CD8-positive, alpha-beta memory T cell (primary cell): Measurements from ENCODE around the gene PRR20B. TPM values are rescaled to one million over a fixed set of nuclear protein-coding genes. Genes with fewer than 3 reads are reported as not detected.
"Not testable (repeated sequence)": the region's sequence is repeated elsewhere in the genome, so short reads cannot be mapped to it uniquely, and the experiment has no call there.

Experiments used
- CTCF ChIA-PET: fragments of 350-600 bp; sonication (Branson Sonifier 250); formaldehyde crosslinking; loops from one replicate; lab custom pipeline; 2021; ENCODE audit warnings: antibody characterized with exemption; lab: Charles Lee
- POLR2A ChIA-PET: fragments of 350-600 bp; sonication (Branson Sonifier 250); formaldehyde crosslinking; loops from one replicate; lab custom pipeline; 2021; ENCODE audit warnings: antibody characterized with exemption; lab: Charles Lee
- DNase-seq, 5 donors: peaks; one replicate each; pipeline versions ENCODE4 v3.0.0 to v3.0.0-alpha.2; 2020 to 2022; ENCODE audit warnings: mixed read lengths in 1 of 5
- H3K27ac ChIP-seq: one replicate; pipeline ENCODE4 v1.7.0; 2013; ENCODE audit warnings: low read depth, mild to moderate bottlenecking, low read length, moderate library complexity
- H3K27me3 ChIP-seq: 2 replicates; pipeline ENCODE4 v1.7.0; 2013; ENCODE audit warnings: low read length, mild to moderate bottlenecking; ENCODE audit not compliant: insufficient read depth, poor library complexity, severe bottlenecking
- H3K36me3 ChIP-seq: 2 replicates; pipeline ENCODE4 v1.7.0; 2013; ENCODE audit warnings: mild to moderate bottlenecking, low read length, moderate library complexity; ENCODE audit not compliant: insufficient read depth
- H3K4me1 ChIP-seq: 2 replicates; pipeline ENCODE4 v1.7.0; 2013; ENCODE audit warnings: mild to moderate bottlenecking, low read length, moderate library complexity; ENCODE audit not compliant: insufficient read depth
- H3K4me3 ChIP-seq: 2 replicates; pipeline ENCODE4 v1.7.0; 2013; ENCODE audit warnings: mild to moderate bottlenecking, low read length
- H3K9me3 ChIP-seq: 2 replicates; pipeline ENCODE4 v1.7.0; 2013; ENCODE audit warnings: mild to moderate bottlenecking, low read length
- H3K27ac Mint-ChIP-seq, 8 donors: one replicate each; pipeline ENCODE4 v1.8.0; 2020 to 2021; ENCODE audit warnings: mixed read lengths in 8 of 8, mild to moderate bottlenecking in 6 of 8, inconsistent platforms in 3 of 8, moderate library complexity in 3 of 8
- H3K27me3 Mint-ChIP-seq, 2 donors: one replicate each; pipeline ENCODE4 v1.8.0; 2020 to 2021; ENCODE audit warnings: mixed read lengths in 2 of 2, mild to moderate bottlenecking in 1 of 2, moderate library complexity in 1 of 2
- H3K36me3 Mint-ChIP-seq, 3 donors: one replicate each; pipeline ENCODE4 v1.8.0; 2020 to 2021; ENCODE audit warnings: mixed read lengths in 3 of 3, inconsistent platforms in 1 of 3, mild to moderate bottlenecking in 1 of 3
- H3K4me1 Mint-ChIP-seq, 3 donors: one replicate each; pipeline ENCODE4 v1.8.0; 2020 to 2021; ENCODE audit warnings: mixed read lengths in 3 of 3, inconsistent platforms in 1 of 3, mild to moderate bottlenecking in 1 of 3
- H3K4me3 Mint-ChIP-seq, 7 donors: one replicate each; pipeline ENCODE4 v1.8.0; 2020 to 2021; ENCODE audit warnings: mixed read lengths in 7 of 7, mild to moderate bottlenecking in 6 of 7, moderate library complexity in 4 of 7, inconsistent platforms in 2 of 7
- H3K9me3 Mint-ChIP-seq, 5 donors: one replicate each; pipeline ENCODE4 v1.8.0; 2020 to 2022; ENCODE audit warnings: mixed read lengths in 5 of 5, mild to moderate bottlenecking in 3 of 5, moderate library complexity in 2 of 5, inconsistent platforms in 1 of 5
- polyA plus RNA-seq: library from polyadenylated mRNA; unstranded; fragments of 300-500 nt; fragmentation: Illumina TruSeq; gene quantifications from one replicate; pipeline ENCODE4 v1.2.3, GENCODE V29; 2021
- total RNA-seq, 2 experiments: library from RNA; stranded (reverse); gene quantifications; one replicate each; pipeline ENCODE4 v1.2.3, GENCODE V29; 2021

The PRR20B gene
- total RNA-seq (not detected), polyA plus RNA-seq (not detected)

DNA sequence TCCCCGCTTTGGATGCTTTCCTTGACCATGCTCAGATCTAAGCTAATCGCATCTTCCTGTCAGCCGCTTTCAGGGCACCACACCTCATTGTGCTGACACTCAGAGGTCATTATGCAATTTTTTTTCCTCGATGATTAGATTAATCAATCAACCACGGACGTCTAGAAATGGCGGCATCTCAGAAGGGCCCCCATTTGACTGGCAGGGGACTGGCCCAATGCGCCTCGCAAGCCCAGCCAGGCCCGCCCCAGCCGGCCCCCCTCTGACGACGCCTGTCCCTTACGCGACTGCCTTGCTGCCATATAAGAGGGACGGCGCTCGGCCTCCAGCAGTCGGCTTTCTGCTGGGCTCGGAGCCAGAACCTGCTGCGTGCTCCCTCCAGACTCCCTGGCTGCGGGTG, at the start of gene PRR20B:
Gene PRR20B, plus strand, starts transcription at position 301 of the 400 bp plus-strand sequence. CDS start 387 bp downstream, outside the sequence.
- H3K36me3 Mint-ChIP-seq, H3K36me3 ChIP-seq, H3K4me1 Mint-ChIP-seq, CTCF ChIA-PET, H3K27me3 Mint-ChIP-seq, H3K4me1 ChIP-seq, H3K9me3 Mint-ChIP-seq, H3K4me3 ChIP-seq, H3K9me3 ChIP-seq, H3K27ac ChIP-seq, DNase-seq, H3K4me3 Mint-ChIP-seq, POLR2A ChIA-PET, H3K27me3 ChIP-seq, H3K27ac Mint-ChIP-seq: not testable (repeated sequence)

DNA sequence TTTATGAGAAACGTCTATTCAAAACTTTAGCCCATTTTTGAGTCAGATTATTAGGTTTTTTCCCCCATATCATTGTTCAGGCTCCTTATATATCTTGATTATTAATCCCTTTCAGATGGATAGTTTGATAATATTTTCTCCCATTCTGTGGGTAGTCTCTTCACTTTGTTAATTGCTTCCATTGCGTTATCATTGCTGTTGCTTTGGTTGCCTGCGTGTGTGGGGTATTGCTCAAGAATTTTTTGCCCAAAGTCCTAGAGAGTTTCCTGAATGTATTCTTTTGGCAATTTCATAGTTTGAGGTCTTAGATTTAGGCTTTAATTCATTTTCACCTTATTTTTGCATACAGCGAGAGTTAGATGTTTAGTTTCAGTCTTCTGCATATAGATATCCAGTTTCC, 32.3 kb upstream of the PRR20B start:
- Mint-ChIP-seq H3K9me3 (peaks cover 7 to 31% (median 16%) of the 10 kb centered on the region in 5 donors), H3K4me1 (no peaks in the 10 kb centered on the region), H3K36me3 (no peaks in the 10 kb centered on the region), H3K4me3 (no peak overlapping the region), H3K27ac (no peak overlapping the region), H3K27me3 (no peaks in the 10 kb centered on the region)
- Histone ChIP-seq H3K27me3 (no peaks in the 10 kb centered on the region), H3K4me1 (no peaks in the 10 kb centered on the region), H3K27ac (no peak overlapping the region), H3K9me3 (no peaks in the 10 kb centered on the region), H3K4me3 (no peak overlapping the region), H3K36me3 (no peaks in the 10 kb centered on the region)
- POLR2A ChIA-PET, result no interaction called here
- CTCF ChIA-PET, result no interaction called here
- no peak for DNase-seq

DNA sequence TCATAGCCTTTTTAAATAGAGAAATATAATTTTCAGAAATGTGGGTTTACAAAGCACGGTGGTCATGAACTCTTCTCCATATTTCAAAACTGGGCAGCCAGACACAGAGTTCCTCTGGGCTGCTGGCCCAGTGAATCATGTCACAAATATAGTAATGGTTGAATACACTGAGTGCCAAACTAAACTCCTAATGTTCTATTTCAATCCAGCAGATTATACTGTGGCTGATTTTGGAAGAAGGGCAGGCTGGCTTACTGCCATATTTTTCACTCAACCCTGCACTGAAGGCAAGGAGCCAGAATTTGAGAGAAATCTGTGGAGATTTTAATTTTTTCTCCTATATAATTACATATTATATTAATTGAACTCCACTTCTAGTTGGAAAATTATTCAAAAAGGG, 23.6 kb upstream of the PRR20B start:
- Histone ChIP-seq H3K9me3 (no peaks in the 10 kb centered on the region), H3K27ac (no peak overlapping the region), H3K4me3 (no peak overlapping the region), H3K36me3 (no peaks in the 10 kb centered on the region), H3K27me3 (no peaks in the 10 kb centered on the region), H3K4me1 (no peaks in the 10 kb centered on the region)
- DNase-seq, result no peak
- Mint-ChIP-seq H3K4me3 (no peak overlapping the region), H3K4me1 (no peaks in the 10 kb centered on the region), H3K9me3 (peaks cover 0 to 13% (median 6%) of the 10 kb centered on the region in 5 donors), H3K27ac (no peak overlapping the region), H3K27me3 (no peaks in the 10 kb centered on the region), H3K36me3 (no peaks in the 10 kb centered on the region)
- ChIA-PET CTCF (no interaction called here), POLR2A (no interaction called here)

DNA sequence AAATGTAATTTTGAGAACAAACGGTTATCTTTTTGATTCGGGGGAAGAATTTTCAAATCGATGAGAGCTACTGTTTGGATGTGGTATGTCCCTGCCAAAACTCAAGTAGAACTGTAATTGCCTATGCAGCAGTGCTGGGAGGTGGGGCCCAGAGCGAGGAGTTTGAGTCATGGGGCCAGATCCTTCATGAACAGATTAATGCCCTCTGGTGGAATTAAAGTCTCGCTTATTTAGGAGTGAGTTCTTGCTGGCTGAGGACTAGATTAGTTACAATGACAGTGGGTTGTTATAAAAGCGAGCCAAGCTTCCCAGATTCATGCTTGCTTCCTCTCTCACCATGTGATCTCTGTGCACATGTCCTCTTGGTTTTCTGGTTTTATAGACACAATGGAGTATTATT, 18.4 kb upstream of the PRR20B start:
- H3K4me3 ChIP-seq, result no peak overlapping the region
- H3K36me3 ChIP-seq, result no peaks in the 10 kb centered on the region
- no peak for DNase-seq
- no peak overlapping the region for H3K4me3 Mint-ChIP-seq
- POLR2A ChIA-PET, result no interaction called here
- H3K9me3 Mint-ChIP-seq, result peaks cover 0 to 25% (median 7%) of the 10 kb centered on the region in 5 donors
- no peaks in the 10 kb centered on the region for H3K27me3 Mint-ChIP-seq
- H3K27ac Mint-ChIP-seq, result no peak overlapping the region
- H3K4me1 ChIP-seq, result no peaks in the 10 kb centered on the region
- no peak overlapping the region for H3K27ac ChIP-seq
- H3K9me3 ChIP-seq, result no peaks in the 10 kb centered on the region
- no peaks in the 10 kb centered on the region for H3K36me3 Mint-ChIP-seq
- no peaks in the 10 kb centered on the region for H3K4me1 Mint-ChIP-seq
- H3K27me3 ChIP-seq, result no peaks in the 10 kb centered on the region
- CTCF ChIA-PET, result no interaction called here

DNA sequence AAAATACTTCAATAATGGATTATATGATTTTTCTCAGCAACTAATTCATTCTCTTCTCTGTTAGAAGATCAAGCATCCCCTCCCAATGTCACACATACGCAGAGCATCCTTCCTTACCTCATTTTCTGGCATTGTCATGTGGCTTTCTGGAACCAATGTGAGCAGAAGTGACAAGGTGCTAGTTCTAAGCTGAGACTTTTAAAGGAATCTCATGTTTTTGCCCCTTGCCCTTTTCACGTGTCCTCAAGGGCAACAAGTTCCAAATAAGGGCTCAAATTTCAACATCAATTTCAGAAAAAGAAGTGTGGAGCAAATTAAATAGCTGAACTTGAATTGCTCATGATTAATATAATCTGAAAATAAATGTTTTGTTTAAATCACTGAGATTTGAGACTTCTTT, 11.2 kb upstream of the PRR20B start:
- Mint-ChIP-seq H3K4me3 (no peak overlapping the region), H3K36me3 (no peaks in the 10 kb centered on the region), H3K4me1 (no peaks in the 10 kb centered on the region), H3K9me3 (peaks cover 0 to 26% (median 4%) of the 10 kb centered on the region in 5 donors), H3K27ac (no peak overlapping the region), H3K27me3 (no peaks in the 10 kb centered on the region)
- no peak for DNase-seq
- ChIA-PET POLR2A (no interaction called here), CTCF (no interaction called here)
- Histone ChIP-seq H3K9me3 (no peaks in the 10 kb centered on the region), H3K27me3 (no peaks in the 10 kb centered on the region), H3K4me3 (no peak overlapping the region), H3K4me1 (no peaks in the 10 kb centered on the region), H3K36me3 (no peaks in the 10 kb centered on the region), H3K27ac (no peak overlapping the region)

DNA sequence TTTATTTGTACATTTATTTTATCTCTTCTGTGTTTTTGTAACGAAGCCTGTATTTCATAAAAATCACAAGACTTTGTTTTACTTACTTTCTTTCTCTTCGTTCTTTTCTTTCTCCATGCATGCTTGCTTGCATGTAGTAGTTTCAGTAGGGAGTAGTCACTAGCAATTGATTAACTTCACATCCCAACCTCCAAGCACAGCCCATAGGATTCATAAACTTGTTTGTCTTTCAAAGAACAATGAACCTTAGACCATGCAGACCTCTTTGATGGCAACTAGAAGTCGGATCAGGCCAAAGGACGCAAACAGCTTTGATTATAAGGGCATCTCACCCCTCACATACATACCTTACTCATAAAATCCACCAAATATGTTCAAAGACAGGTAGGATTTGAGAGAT, 9.7 kb upstream of the PRR20B start:
- H3K9me3 Mint-ChIP-seq, result peaks cover 0 to 16% (median 4%) of the 10 kb centered on the region in 5 donors
- H3K27me3 Mint-ChIP-seq, result no peaks in the 10 kb centered on the region
- H3K4me3 Mint-ChIP-seq, result no peak overlapping the region

DNA sequence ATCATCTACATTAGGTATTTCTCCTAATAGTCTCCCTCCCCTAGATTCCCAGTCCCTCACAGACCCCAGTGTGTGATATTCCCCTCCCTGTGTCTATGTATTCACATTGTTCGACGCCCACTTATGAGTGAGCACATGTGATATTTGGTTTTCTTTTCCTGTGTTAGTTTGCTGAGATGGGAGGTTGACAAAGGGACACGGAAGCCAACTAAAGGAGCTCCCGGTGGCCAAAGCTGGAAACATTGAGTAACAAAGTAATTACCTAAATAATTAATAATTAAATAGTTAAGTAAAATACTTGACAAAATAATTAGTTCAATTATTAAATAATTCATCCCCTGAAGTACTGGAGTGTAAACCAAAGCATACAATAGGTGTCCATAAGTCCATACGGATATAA, 8.3 kb upstream of the PRR20B start:
- H3K36me3 ChIP-seq, result no peaks in the 10 kb centered on the region
- Mint-ChIP-seq H3K27me3 (no peaks in the 10 kb centered on the region), H3K36me3 (no peaks in the 10 kb centered on the region), H3K27ac (no peak overlapping the region), H3K4me1 (no peaks in the 10 kb centered on the region), H3K9me3 (peaks cover 0 to 15% (median 4%) of the 10 kb centered on the region in 5 donors), H3K4me3 (no peak overlapping the region)
- CTCF ChIA-PET, result no interaction called here
- H3K27me3 ChIP-seq, result no peaks in the 10 kb centered on the region
- POLR2A ChIA-PET, result no interaction called here
- no peak overlapping the region for H3K4me3 ChIP-seq
- no peaks in the 10 kb centered on the region for H3K4me1 ChIP-seq
- no peak overlapping the region for H3K27ac ChIP-seq
- no peak for DNase-seq
- no peaks in the 10 kb centered on the region for H3K9me3 ChIP-seq

More for the DNA sequence above, 9.7 kb upstream of the PRR20B start:
- H3K27ac ChIP-seq, result no peak overlapping the region
- Mint-ChIP-seq H3K4me1 (no peaks in the 10 kb centered on the region), H3K36me3 (no peaks in the 10 kb centered on the region), H3K27ac (no peak overlapping the region)
- no peak for DNase-seq
- ChIA-PET POLR2A (no interaction called here), CTCF (no interaction called here)
- H3K27me3 ChIP-seq, result no peaks in the 10 kb centered on the region
- H3K9me3 ChIP-seq, result no peaks in the 10 kb centered on the region
- H3K4me3 ChIP-seq, result no peak overlapping the region
- H3K36me3 ChIP-seq, result no peaks in the 10 kb centered on the region
- no peaks in the 10 kb centered on the region for H3K4me1 ChIP-seq

DNA sequence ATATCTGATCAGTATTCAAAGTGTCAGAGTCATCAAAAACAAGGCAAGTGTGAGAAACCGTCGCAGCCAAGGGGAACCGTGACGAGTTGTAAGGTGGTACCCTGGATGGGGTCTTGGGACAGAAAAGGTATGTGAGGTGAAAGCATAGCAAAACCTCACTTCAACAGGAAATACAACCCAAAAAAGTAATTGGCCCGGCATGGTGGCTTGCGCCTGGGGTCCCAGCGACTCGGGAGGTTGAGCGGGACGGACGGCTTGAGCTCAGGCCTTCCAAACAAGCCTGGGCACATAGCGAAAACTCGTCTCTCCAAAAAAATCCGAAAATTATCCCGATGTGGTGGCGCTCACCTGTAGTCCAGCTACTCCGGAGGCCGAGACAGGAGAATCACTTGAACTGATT, 7.5 kb upstream of the PRR20B start:
- peaks cover 0 to 15% (median 4%) of the 10 kb centered on the region in 5 donors for H3K9me3 Mint-ChIP-seq
- H3K36me3 Mint-ChIP-seq, H3K4me3 ChIP-seq, H3K36me3 ChIP-seq, H3K4me1 ChIP-seq, DNase-seq, H3K27me3 Mint-ChIP-seq, H3K27ac ChIP-seq, H3K27me3 ChIP-seq, H3K4me1 Mint-ChIP-seq, POLR2A ChIA-PET, H3K27ac Mint-ChIP-seq, H3K4me3 Mint-ChIP-seq, H3K9me3 ChIP-seq, CTCF ChIA-PET: not testable (repeated sequence)
